MG63 (cell line): ENCODE measurements around the gene PLCH1. TPM values are rescaled to one million over a fixed set of nuclear protein-coding genes. Genes with fewer than 3 reads are reported as not detected.
"Not testable (repeated sequence)": the region's sequence is repeated elsewhere in the genome, so short reads cannot be mapped to it uniquely, and the experiment has no call there.

ENCODE experiments used
- DNase-seq: peaks from one replicate; pipeline ENCODE4 v3.0.0-alpha.2; 2020
- H3K27me3 ChIP-seq: fragments of 250-450 bp; sonication (Bioruptor Pico); 2 replicates; pipeline ENCODE4 v1.5.1; 2020; ENCODE audit warnings: mild to moderate bottlenecking, moderate library complexity
- H3K36me3 ChIP-seq: fragments of 250-450 bp; sonication (Bioruptor Pico); 2 replicates; pipeline ENCODE4 v1.5.1; 2020; ENCODE audit warnings: mild to moderate bottlenecking, moderate library complexity
- H3K4me3 ChIP-seq: fragments of 250-450 bp; sonication (Bioruptor Pico); 2 replicates; pipeline ENCODE4 v1.5.1; 2020; ENCODE audit warnings: mild to moderate bottlenecking, moderate library complexity
- H3K9me3 ChIP-seq: fragments of 250-450 bp; sonication (Bioruptor Pico); 2 replicates; pipeline ENCODE4 v1.5.1; 2020; ENCODE audit warnings: mild to moderate bottlenecking, moderate library complexity
- total RNA-seq: library from RNA; depleted of rRNA; stranded (reverse); fragments of >200 nt; shearing (Covaris generic); gene quantifications from 2 replicates; pipeline ENCODE4 v1.2.3, GENCODE V29; 2014; ENCODE audit warnings: low replicate concordance

PLCH1 gene
- total RNA-seq, 1 experiment from 2014 or later = not detected

- Histone ChIP-seq H3K9me3 (0 out of 2 replicates have a peak, but pooled peaks cover 1% of the 10 kb centered on the region), H3K36me3 (no peaks in the 10 kb centered on the region), H3K27me3 (no peaks in the 10 kb centered on the region), H3K4me3 (no peak overlapping the region)
- no peak for DNase-seq
Measured at GRCh38 chr3:155640098-155640497, 104.8 kb downstream of the PLCH1 start.

GRCh38 chr3:155639462-155640055 lies 105.3 kb downstream of the PLCH1 start:
- 0 out of 2 replicates have a peak, but pooled peaks cover 1% of the 10 kb centered on the region for H3K9me3 ChIP-seq
- no peak for DNase-seq
- no peak overlapping the region for H3K4me3 ChIP-seq
- no peaks in the 10 kb centered on the region for H3K36me3 ChIP-seq
- H3K27me3 ChIP-seq = no peaks in the 10 kb centered on the region

GRCh38 chr3:155638461-155638860 lies 106.4 kb downstream of the PLCH1 start:
- not testable (repeated sequence) for H3K27me3 ChIP-seq, H3K9me3 ChIP-seq, DNase-seq, H3K36me3 ChIP-seq, H3K4me3 ChIP-seq

GRCh38 chr3:155637567-155637966 lies 107.3 kb downstream of the PLCH1 start:
- Histone ChIP-seq H3K4me3 (no peak overlapping the region), H3K9me3 (no peaks in the 10 kb centered on the region), H3K36me3 (no peaks in the 10 kb centered on the region), H3K27me3 (no peaks in the 10 kb centered on the region)
- no peak for DNase-seq

- Histone ChIP-seq H3K4me3 (no peak overlapping the region), H3K27me3 (no peaks in the 10 kb centered on the region), H3K36me3 (no peaks in the 10 kb centered on the region), H3K9me3 (no peaks in the 10 kb centered on the region)
- DNase-seq = no peak
Measured at GRCh38 chr3:155635056-155635455, 109.8 kb downstream of the PLCH1 start.

GRCh38 chr3:155634121-155634719 lies 110.7 kb downstream of the PLCH1 start:
- no peak overlapping the region for H3K4me3 ChIP-seq
- DNase-seq = no peak
- no peaks in the 10 kb centered on the region for H3K36me3 ChIP-seq
- H3K27me3 ChIP-seq = no peaks in the 10 kb centered on the region
- no peaks in the 10 kb centered on the region for H3K9me3 ChIP-seq

GRCh38 chr3:155631323-155632019 lies 113.4 kb downstream of the PLCH1 start:
- Histone ChIP-seq H3K36me3 (no peaks in the 10 kb centered on the region), H3K9me3 (no peaks in the 10 kb centered on the region), H3K27me3 (no peaks in the 10 kb centered on the region), H3K4me3 (no peak overlapping the region)
- DNase-seq = no peak

GRCh38 chr3:155629556-155629955 lies 115.3 kb downstream of the PLCH1 start:
- H3K9me3 ChIP-seq = no peaks in the 10 kb centered on the region
- H3K27me3 ChIP-seq = no peaks in the 10 kb centered on the region
- no peaks in the 10 kb centered on the region for H3K36me3 ChIP-seq
- H3K4me3 ChIP-seq = no peak overlapping the region
- no peak for DNase-seq

- no peaks in the 10 kb centered on the region for H3K27me3 ChIP-seq
- DNase-seq = no peak
- H3K36me3 ChIP-seq = no peaks in the 10 kb centered on the region
- H3K9me3 ChIP-seq = no peaks in the 10 kb centered on the region
- H3K4me3 ChIP-seq = no peak overlapping the region
Measured at GRCh38 chr3:155629056-155629455, 115.8 kb downstream of the PLCH1 start.

- H3K9me3 ChIP-seq, H3K36me3 ChIP-seq, H3K27me3 ChIP-seq, DNase-seq, H3K4me3 ChIP-seq: not testable (repeated sequence)
Measured at GRCh38 chr3:155622647-155623046, 122.2 kb downstream of the PLCH1 start.

GRCh38 chr3:155620552-155620951 lies 124.3 kb downstream of the PLCH1 start:
- H3K9me3 ChIP-seq, H3K4me3 ChIP-seq, H3K27me3 ChIP-seq, DNase-seq, H3K36me3 ChIP-seq: not testable (repeated sequence)

GRCh38 chr3:155619118-155619915 lies 125.6 kb downstream of the PLCH1 start:
- DNase-seq = no peak
- no peaks in the 10 kb centered on the region for H3K27me3 ChIP-seq
- H3K9me3 ChIP-seq = peaks cover under 1% of the 10 kb centered on the region; the same call in 1 of the 2 replicates
- no peak overlapping the region for H3K4me3 ChIP-seq
- H3K36me3 ChIP-seq = no peaks in the 10 kb centered on the region

GRCh38 chr3:155618543-155618942 lies 126.3 kb downstream of the PLCH1 start:
- Histone ChIP-seq H3K9me3 (peaks cover 3% of the 10 kb centered on the region; the same call in 1 of the 2 replicates), H3K27me3 (no peaks in the 10 kb centered on the region), H3K36me3 (no peaks in the 10 kb centered on the region), H3K4me3 (no peak overlapping the region)
- no peak for DNase-seq

GRCh38 chr3:155617346-155617925 lies 127.4 kb downstream of the PLCH1 start:
- no peak for DNase-seq
- Histone ChIP-seq H3K4me3 (no peak overlapping the region), H3K27me3 (no peaks in the 10 kb centered on the region), H3K36me3 (no peaks in the 10 kb centered on the region), H3K9me3 (peaks cover 3% of the 10 kb centered on the region; the same call in 1 of the 2 replicates)

- not testable (repeated sequence) for H3K9me3 ChIP-seq, H3K27me3 ChIP-seq, DNase-seq, H3K4me3 ChIP-seq, H3K36me3 ChIP-seq
Measured at GRCh38 chr3:155615141-155615540, 129.7 kb downstream of the PLCH1 start.

- not testable (repeated sequence) for H3K9me3 ChIP-seq, H3K27me3 ChIP-seq, DNase-seq, H3K4me3 ChIP-seq, H3K36me3 ChIP-seq
Measured at GRCh38 chr3:155614410-155614809, 130.5 kb downstream of the PLCH1 start.

GRCh38 chr3:155611456-155611855 lies 133.4 kb downstream of the PLCH1 start:
- H3K27me3 ChIP-seq = no peaks in the 10 kb centered on the region
- DNase-seq = no peak

More at GRCh38 chr3:155611456-155611855, 133.4 kb downstream of the PLCH1 start:
- H3K9me3 ChIP-seq = peaks cover 10% of the 10 kb centered on the region
- H3K36me3 ChIP-seq = no peaks in the 10 kb centered on the region
- no peak overlapping the region for H3K4me3 ChIP-seq
